Measurements from ENCODE around the gene CERK.

The CERK gene

GRCh38 chr22:46731246-46732040 is 6.6 kb downstream of the CERK start:
- FAIRE-seq, result no peak

GRCh38 chr22:46730568-46731245 is 7.3 kb downstream of the CERK start:
- no peak for FAIRE-seq

GRCh38 chr22:46728470-46728869 is 9.6 kb downstream of the CERK start:
- no peak for FAIRE-seq

- FAIRE-seq, result no peak
These were observed 10.2 kb downstream of the CERK start for GRCh38 chr22:46727813-46728364.

GRCh38 chr22:46726986-46727317 is 11.1 kb downstream of the CERK start:
- no peak for FAIRE-seq

GRCh38 chr22:46726066-46726985 is 11.7 kb downstream of the CERK start:
- no peak for FAIRE-seq

- no peak for FAIRE-seq
These were observed 13.0 kb downstream of the CERK start for GRCh38 chr22:46725096-46725495.

- FAIRE-seq, result no peak
These were observed 14.2 kb downstream of the CERK start for GRCh38 chr22:46723882-46724281.

- no peak for FAIRE-seq
These were observed 16.5 kb downstream of the CERK start for GRCh38 chr22:46721501-46722085.

- FAIRE-seq, result no peak
These were observed 18.1 kb downstream of the CERK start for GRCh38 chr22:46719921-46720320.

- FAIRE-seq, result no peak
These were observed 23.5 kb downstream of the CERK start for GRCh38 chr22:46714550-46714949.

GRCh38 chr22:46712288-46712687 is 25.8 kb downstream of the CERK start:
- FAIRE-seq, result no peak

- no peak for FAIRE-seq
These were observed 27.2 kb downstream of the CERK start for GRCh38 chr22:46710806-46711205.

- no peak for FAIRE-seq
These were observed 29.2 kb downstream of the CERK start for GRCh38 chr22:46708766-46709330.

GRCh38 chr22:46707827-46708570 is 30.1 kb downstream of the CERK start:
- FAIRE-seq, result no peak

GRCh38 chr22:46707305-46707704 is 30.7 kb downstream of the CERK start:
- no peak for FAIRE-seq

- FAIRE-seq, result no peak
These were observed 32.0 kb downstream of the CERK start for GRCh38 chr22:46706060-46706459.

GRCh38 chr22:46703996-46704370 is 34.1 kb downstream of the CERK start:
- FAIRE-seq, result no peak

GRCh38 chr22:46703171-46703995 is 34.7 kb downstream of the CERK start:
- FAIRE-seq, result no peak

- FAIRE-seq, result no peak
These were observed 36.8 kb downstream of the CERK start for GRCh38 chr22:46701262-46701661.

GRCh38 chr22:46699091-46699490 is 39.0 kb downstream of the CERK start:
- no peak for FAIRE-seq

Measured in A204.1 (cell line).